HG02678 (cell line): ENCODE results near the gene ACSF3.

ENCODE experiments used
- ATAC-seq: cut with Tn5 transposase; IDR thresholded peaks from one replicate; pipeline ENCODE4 v1.9.1; 2021; ENCODE audit warnings: mild to moderate bottlenecking, moderate library complexity; ENCODE audit not compliant: unreplicated experiment

Gene ACSF3

DNA sequence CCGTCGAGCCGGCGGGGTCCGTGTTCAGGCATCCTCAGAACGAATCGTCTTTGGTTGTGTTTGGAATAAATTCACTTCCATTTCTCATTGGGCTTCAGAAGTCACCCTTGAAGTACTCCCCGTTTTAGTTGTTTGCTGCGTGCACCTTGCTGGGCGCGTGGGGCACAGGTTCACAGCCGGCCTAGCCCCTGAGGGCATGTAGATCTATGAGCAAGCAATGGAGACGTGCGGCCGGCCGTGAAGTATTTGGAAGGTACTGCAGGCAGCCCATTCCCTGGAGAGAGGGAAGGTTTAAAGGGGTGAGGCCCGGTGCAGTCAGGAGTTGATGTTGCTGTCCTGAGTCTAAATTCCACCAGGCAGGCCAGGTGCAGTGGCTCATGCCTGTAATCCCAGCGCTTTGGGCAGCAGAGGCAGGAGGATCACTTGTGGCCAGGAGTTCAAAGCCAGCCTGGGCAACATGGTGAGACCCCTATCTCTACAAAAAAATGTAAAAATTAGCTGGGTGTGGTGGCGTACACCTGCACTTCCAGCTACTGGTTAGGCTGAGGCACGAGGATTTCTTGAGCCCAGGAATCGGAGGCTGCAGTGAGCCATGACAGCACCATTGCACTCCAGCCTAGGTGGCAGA is 714 bp downstream of the ACSF3 start:
- ATAC-seq = no peak

DNA sequence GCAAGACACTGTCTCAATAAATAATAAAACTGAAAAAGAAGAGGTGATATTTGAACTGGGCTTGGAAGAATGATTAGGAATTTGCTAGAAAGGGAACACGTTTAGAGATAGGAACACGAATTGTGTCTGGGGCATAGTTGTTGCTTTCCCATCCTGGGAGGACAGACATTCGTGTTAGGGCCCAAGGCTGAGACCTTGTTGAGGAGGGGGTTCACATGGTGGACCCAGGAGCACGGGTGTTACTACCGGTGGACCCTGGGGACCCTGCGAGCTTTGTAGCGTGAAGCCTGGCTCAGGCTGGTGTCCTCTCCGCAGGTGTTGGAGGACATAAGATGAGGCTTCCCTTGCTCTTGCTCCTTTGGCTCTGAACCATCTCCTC is 1.2 kb downstream of the ACSF3 start:
- ATAC-seq = no peak

DNA sequence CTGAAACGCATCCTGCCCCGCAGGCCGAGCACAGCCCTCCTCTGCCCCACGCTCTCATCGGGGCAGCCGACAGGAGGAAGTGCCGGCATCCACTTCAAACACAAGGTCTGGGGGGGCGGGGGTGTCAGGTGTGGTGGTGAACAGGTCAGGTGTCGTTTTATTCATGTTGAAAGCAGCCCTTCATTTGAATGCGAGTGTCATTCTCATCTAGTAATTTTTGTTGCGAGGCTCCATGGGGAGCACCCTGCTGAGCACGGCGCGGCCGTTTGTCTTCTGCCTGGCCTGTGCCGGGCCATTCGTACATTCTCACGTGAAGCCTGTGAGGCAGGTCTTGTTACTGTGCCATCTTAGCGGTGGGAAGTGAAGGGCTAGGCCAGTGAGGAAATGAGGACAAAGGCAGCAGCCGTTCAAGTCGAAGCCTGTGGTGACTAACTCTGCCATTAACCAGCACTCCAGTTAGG is 1.9 kb downstream of the ACSF3 start:
- ATAC-seq = no peak

DNA sequence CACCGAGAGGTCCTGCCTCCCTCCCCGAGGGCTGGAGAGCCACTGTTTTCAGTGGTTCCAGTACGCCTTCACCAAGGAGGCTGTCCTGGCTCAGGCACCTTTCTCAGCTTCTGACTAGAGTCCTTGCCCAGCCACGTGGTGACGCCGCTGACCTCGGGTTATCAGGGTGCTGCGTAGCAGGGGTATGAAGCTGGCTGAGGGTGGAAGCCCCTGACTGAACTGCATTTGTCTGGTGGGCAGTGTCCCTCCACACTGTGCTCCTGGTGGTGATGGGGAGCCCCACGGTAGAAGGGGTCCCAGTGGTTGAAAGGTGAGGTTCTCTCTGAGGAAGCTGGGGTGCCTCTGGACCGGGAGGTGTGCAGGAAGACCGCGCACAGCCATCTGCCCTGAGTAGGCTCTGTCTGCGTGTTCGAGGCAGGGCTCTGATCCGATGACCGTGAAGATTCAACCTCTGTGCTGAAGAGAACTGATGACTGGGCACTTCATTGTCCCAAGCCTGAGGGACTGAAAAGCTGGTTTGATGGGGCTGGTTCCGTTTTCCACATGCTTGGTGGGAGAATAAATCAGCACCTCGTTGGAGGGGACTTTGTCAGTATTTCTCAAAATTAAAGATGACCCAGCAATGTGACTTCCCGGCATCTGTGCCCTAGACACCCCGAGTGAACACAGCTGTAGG is 2.5 kb downstream of the ACSF3 start:
- no peak for ATAC-seq

DNA sequence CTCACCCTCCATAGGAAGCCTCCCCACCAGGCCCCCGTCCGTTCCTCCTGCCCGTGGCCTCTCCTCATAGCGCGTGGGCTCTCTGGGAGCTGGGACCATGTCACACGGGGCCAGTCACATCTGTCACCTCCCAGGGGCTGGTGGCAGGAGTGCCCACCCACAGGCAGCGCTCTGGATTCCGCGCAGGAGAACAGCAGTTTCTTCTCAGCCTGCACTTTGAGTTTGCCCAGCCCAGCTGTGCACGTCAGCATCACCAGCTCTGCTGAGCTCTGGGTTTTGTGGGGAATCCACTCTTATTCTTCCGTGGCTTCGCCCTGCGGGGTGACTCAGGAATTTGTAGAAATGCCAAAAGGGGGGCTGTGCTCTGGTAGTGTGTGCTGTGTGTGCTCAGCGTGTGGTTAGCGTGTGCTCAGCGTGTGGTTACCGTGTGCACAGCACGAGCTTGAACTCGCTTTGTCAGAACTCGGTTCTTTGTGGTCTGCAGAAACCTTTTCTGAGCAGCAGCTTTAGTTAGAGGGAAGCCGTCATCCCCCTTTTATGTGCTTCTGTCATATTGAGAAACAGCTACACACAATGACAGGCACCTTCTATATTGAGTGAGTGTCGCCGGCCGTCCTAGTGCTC is 3.2 kb downstream of the ACSF3 start:
- ATAC-seq = no peak

DNA sequence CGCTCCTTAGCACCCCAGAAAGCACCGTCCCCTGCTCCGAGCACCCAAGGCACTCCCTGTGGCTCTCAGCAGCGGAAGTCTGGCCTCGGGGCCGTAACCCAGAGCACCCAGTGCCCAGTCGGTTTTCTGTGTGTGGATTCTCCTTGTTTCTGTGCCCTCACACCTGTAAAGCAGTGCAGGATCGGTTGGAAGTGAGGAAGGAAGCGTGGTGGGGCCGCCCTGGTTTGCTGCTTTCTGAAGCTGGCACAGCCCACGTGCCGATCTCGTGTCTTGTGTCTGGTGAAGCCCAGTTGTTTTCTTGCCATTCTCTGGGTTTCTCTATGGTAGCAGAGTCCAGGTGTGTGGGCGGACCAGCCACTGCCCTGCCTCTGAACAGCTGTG is 3.7 kb downstream of the ACSF3 start:
- no peak for ATAC-seq

DNA sequence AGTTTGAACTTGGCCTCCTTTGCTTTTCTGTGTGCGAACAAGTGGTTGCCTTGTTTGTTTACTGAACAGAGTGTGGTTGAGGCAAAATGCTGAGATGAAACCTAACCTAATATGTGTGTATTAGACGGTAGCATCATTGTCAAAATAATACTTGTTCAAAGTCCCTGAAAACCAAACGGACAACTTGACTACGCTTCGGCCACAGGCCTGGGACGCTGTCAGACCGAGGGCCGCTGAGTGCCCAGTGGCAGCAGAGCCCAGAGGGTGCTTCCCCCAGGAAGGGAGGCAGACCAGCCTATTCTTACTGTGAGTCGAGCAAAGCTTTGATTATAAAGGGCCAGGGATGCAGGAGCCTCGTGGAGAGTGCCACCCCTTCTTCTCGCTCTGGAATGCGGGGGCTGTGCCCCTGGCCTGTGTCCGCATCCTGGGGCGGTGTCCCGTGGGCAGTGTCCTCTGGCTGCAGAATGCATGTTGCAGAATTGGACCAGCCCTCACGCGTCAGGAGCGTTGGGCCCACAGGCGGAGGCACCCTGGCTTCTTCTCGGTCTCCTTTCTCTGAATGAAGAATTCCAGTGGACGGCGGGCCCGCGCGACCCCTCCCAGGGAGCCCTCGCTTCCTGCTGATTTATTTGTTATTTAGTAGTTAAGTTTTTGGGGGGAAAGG is 5.2 kb downstream of the ACSF3 start:
- ATAC-seq = no peak

DNA sequence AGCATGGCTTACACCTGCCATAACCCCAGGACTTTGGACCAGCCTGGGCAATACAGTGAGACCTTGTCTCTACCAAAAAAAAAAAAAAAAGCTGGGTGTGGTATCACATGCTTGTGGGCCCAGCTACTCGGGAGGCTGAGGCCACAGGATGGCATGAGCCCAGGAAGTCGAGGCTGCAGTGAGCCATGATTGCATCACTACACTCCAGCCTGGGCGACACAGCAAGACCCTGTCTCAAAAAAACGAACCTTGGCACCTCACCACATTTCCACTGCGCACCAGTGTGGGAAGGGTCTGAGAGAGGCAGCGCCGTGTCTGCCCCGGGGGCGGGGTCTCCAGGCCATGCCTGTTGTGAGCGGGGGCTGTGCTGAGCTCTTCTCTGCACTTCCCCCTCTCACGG is 6.3 kb downstream of the ACSF3 start:
- no peak for ATAC-seq

DNA sequence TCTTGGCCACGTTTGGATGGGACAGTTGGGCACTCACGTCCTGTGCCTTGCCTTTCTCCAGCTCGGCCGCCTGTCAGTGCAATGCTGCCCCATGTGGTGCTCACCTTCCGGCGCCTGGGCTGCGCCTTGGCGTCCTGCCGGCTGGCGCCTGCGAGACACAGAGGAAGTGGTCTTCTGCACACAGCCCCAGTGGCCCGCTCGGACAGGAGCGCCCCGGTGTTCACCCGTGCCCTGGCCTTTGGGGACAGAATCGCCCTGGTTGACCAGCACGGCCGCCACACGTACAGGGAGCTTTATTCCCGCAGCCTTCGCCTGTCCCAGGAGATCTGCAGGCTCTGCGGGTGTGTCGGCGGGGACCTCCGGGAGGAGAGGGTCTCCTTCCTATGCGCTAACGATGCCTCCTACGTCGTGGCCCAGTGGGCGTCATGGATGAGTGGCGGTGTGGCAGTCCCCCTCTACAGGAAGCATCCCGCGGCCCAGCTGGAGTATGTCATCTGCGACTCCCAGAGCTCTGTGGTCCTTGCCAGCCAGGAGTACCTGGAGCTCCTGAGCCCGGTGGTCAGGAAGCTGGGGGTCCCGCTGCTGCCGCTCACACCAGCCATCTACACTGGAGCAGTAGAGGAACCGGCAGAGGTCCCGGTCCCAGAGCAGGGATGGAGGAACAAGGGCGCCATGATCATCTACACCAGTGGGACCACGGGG is 7.1 kb downstream of the ACSF3 start:
- ATAC-seq = no peak

DNA sequence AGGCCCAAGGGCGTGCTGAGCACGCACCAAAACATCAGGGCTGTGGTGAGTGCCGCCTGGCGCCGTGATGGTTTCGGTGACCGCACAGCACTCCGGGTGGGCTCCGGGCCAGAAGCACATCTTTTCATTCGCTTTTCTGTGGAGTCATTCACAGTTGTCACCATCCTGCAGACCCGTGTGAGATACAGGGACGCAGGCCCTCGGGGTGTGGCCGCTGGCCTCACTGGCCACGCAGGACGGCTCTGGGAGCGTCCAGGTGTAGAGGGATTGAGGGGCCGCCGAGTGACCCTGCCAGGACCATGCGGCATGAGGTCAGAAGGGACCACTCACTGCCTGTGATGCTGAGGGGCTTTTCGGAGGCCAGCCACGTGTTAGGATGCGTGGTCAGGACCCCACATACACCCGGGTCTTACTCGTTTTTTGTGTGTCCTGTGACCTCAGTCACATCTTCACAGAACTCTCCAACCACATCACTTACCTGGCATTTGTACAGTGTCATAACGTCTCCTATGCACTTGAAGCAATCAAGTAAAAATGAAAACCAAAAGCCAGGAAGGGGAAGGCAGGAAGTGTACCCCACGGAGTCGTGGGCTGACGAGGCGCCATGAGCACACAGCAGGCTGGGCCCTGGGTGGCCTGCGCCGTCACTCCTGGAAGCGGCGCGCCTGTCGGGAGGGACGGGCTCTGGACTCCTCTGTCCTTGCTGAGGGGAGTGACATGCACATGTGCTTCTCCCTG is 7.8 kb downstream of the ACSF3 start:
- ATAC-seq = no peak

DNA sequence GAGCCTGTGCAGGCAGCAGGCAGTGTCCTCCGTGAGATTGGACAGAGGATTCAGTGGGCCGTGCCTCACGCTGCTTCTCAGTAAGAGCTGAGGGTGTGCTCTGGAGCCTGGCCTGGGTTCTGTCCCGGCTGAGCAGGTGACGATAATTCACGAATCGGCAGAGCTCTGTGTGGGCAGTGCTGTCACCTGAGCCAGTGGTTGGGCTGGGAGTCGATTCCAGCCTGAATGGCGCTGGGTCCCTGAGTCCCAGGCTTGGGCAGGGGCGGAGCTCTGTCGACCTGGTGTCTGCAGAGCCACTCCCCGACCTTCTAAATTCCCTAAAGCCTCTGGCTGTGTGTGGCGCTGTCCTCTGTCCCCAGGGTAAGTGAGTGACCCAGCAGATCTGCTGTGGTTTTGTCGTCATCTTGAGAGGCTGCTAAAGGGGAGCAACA is 8.4 kb downstream of the ACSF3 start:
- ATAC-seq = no peak

DNA sequence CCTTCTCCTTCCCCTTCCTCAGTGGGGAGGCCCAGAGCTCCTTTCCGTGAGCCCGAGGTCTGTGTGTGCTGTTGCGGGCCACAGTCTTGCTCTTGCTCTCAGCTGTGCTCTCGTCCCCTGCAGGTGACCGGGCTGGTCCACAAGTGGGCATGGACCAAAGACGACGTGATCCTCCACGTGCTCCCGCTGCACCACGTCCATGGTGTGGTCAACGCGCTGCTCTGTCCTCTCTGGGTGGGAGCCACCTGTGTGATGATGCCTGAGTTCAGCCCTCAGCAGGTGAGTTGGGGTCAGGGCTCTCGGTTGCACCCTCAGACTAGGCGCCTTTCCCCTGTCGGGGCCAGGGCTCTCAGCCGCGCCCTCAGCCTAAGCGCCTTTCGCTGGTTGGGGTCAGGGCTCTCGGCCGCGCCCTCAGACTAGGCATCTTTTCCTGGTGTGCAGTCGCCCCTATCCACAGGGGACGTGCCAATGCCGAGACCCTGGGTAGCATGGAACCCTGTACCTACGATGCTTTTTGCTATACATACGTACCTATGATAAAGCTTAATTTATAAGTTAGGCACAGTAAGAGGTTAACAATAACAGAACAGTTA is 8.9 kb downstream of the ACSF3 start:
- ATAC-seq = no peak

DNA sequence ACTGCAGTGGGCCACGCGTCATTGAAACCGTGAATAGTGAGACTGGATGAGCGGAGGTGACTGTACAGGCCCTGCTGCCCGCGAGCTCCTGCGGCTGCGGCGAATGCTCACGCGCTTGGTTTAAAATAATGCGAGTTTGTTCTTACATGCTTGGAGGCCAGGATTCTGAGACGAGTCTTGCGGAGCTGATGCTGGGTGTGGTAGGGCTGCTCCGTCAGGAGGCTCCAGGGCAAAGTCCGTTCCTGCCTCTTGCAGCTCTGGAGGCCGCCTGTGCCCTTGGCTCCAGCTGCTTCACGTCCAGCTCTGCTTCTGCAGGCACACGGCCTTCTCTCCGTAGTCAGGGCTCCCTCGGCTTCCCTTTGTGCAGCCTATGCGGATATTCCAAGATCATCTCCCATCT is 9.5 kb downstream of the ACSF3 start:
- ATAC-seq = no peak

DNA sequence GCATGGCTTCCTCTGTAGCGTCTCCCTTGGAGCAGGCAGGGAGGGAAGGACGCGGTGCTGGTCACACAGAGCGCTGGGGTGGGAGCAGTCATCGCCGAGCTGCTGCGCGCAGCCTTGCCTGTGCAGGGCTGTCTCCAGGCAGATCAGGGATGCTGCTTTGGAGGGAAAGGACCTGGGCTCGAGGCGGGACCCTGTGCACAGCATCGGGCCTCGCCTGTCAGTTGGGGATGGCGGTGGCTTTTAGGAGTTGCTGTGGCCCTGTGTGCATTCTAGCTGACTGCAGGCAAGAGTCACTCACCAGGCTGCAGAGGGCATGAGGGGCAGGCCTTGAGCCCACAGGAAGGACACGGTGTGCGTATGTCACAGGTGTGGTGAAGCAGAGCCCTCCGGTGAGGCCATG is 10.1 kb downstream of the ACSF3 start:
- ATAC-seq = no peak

DNA sequence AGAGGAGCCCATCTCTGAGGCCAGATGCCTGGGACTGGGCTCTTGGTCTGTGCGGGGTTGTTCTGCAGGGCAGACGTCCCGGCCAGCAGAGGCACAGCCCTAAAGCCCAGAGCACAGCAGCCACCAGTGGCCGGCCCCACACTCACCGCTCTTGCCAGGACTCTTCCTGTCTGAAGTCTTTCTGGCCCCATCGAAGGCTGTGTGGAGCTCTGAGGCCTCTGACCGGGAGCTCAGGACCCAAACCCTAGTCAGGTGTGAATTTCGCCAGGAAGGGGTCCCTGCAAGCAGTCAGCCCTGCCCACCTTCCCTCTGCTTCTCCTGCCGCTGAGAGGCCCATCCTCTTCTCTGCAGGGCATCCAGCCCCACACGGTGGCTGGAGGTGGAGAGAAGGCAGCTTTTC is 10.7 kb downstream of the ACSF3 start:
- no peak for ATAC-seq

DNA sequence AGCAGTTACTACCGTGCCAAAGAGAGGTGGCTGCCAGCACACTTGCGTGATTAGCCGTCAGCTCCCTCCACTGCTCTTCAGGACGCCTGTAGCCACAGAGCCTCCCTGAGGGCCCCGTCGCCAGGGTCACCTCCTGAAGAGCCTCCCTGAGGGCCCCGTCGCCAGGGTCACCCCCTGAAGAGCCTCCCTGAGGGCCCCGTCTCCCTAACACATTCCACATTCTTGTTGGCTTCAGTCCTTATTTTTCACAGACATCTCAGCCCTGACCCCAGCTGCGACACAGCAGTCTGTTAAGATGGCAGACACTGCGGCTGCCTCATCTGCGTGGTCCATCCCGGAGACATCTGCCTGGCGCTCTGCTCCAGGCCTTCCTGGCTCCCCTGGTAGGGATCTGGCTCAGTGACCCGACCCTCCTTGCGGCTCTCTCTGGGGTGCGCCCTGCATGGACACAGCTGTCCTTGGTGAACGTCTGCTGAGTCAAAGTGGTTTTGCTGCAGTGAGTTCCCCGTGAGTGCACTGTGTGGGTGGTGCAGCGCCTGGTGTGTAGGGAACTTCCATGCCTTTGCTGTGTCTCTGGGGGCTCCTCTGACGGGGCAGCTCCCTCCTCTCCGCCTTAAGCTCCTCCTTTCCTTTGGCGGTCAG is 11.4 kb downstream of the ACSF3 start:
- ATAC-seq = no peak

DNA sequence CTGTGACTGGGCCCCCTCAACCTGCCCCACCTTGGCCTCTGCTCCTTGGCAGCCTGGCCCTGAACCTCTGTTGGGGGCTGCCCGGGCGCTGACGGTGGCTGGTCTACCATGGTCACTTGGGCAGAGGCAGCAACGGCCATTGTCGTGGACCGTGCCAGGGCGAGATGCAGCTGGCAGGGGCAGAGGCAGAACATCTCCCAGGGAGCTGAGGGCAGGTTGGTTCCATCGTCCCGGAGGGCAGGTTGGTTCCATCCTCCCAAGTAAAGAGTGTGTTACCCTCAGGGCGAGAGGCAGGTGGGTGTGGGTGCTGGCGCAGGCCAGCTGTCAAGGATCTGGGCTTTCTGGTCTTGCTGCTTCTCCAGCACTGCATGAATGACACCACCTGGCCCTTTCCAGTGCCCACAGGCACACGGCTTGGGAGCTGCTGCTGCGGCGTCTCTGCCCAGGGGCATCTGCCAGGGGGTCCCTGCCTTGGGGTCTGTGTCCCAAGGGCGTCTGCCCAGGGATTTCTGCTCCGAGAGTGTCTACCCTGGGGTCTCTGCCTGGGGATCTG is 12.0 kb downstream of the ACSF3 start:
- no peak for ATAC-seq

DNA sequence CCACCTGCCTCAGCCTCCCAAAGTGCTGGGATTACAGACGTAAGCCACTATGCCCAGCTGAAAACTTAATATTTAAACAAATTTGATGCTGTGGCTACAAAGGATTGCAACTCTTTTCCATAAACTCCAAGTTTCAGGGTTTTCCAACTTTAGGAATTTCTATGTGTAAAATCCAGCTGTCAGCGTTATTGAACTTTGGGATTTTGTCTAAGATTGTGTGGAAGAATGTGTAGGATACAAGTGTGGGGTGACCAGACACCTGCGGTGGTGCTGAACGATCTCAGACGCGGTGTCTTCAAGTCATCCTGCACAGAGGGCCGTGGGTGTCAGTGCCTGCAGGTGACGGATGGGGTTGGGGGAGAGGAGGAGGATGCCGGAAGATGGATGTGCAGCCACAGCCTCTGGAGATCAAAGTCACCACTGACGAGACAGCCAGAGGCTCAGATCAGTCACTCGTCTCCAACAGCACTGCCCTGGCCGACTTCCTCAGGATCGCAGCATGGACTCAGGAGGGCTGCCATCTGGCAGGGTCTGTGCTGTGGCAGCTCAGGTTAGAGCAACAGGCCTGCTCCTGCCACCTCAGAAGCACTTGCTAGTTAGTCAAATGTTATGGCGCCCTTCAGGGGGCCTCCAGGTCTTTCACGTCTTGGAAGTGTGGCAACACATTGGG is 13.0 kb downstream of the ACSF3 start:
- no peak for ATAC-seq

DNA sequence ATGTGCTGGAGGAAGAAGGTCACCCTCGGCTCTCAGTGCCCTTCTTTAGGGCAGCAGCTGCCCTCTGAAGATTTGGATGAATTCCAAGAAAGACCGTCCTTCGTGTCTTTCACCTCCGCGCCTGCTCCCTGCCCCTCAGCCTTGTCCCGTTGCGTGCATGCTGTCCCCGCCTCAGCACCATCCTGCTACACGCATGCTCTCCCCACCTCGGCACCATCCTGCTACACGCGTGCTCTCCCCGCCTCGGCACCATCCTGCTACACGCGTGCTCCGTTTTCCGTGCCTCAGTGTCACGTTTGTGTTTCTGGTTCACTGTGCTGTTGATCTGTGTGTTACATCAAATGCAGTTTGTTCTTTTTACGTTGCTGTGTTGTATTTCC is 13.5 kb downstream of the ACSF3 start:
- ATAC-seq = no peak
